Aorta (tissue), 5 donors: ENCODE results near the gene GALNTL6. TPM values are rescaled to one million over a fixed set of nuclear protein-coding genes. Genes with fewer than 3 reads are reported as not detected.

ENCODE experiments used
- ATAC-seq: fragments of 200-7000 bp; cut with Tn5 transposase; one replicate; pipeline ENCODE4 v1.9.1; 2022; ENCODE audit warnings: moderate library complexity; ENCODE audit not compliant: low FRiP score
- DNase-seq, 2 donors: peaks; one replicate each; pipeline ENCODE4 v3.0.0-alpha.2; 2020
- H3K27ac ChIP-seq, 2 donors: one replicate each; pipeline ENCODE4 v1.5.1; 2013; ENCODE audit warnings: low read length in 2 of 2, mild to moderate bottlenecking in 2 of 2, moderate library complexity in 2 of 2, control low read depth in 1 of 2, inconsistent platforms in 1 of 2, low read depth in 1 of 2
- H3K27me3 ChIP-seq, 2 donors: one replicate each; pipeline ENCODE4 v1.6.1; 2013; ENCODE audit warnings: control low read depth in 1 of 2, low read length in 1 of 2, mild to moderate bottlenecking in 1 of 2, moderate library complexity in 1 of 2; ENCODE audit not compliant: insufficient read depth in 2 of 2, control insufficient read depth in 1 of 2
- H3K36me3 ChIP-seq, 2 donors: one replicate each; pipeline ENCODE4 v1.6.1; 2013; ENCODE audit warnings: control low read depth in 1 of 2, low read length in 1 of 2, mild to moderate bottlenecking in 1 of 2; ENCODE audit not compliant: insufficient read depth in 2 of 2, control insufficient read depth in 1 of 2
- H3K4me1 ChIP-seq, 2 donors: one replicate each; pipeline ENCODE4 v1.6.1; 2013; ENCODE audit warnings: low read length in 2 of 2, control low read depth in 1 of 2, mild to moderate bottlenecking in 1 of 2, moderate library complexity in 1 of 2; ENCODE audit not compliant: insufficient read depth in 2 of 2, control insufficient read depth in 1 of 2
- H3K4me3 ChIP-seq, 2 donors: one replicate each; pipeline ENCODE4 v1.5.1; 2013; ENCODE audit warnings: low read length in 2 of 2, control low read depth in 1 of 2, mild to moderate bottlenecking in 1 of 2
- H3K9me3 ChIP-seq: one replicate; pipeline ENCODE4 v1.6.1; 2013; ENCODE audit warnings: mild to moderate bottlenecking, low read length; ENCODE audit not compliant: control insufficient read depth
- WGBS, 2 donors: extraction: QIAGEN DNeasy Blood & Tissue Kit; methylation state at CpG; one replicate each; pipeline ENCODE4 v1.1.7; 2013; 5-methylcytosine and 5-hydroxymethylcytosine counted together
- intact Hi-C, 2 donors: fragments of 100-400 bp; cut with DNase I; formaldehyde crosslinking; loops; one replicate each; pipeline versions ENCODE4 v1.14.2 to v1.15.0; 2022
- polyA plus RNA-seq, 2 donors: library from polyadenylated mRNA; stranded (reverse); fragments of 200-250 nt; gene quantifications; one replicate each; pipeline ENCODE4 v1.2.3, GENCODE V29; 2013
- total RNA-seq, 2 donors: library from RNA; stranded (reverse); fragmentation: NEBNext Ultra II Directional; extraction: Animal tissue kit (Norgen Biotek cat#: 25700); gene quantifications; one replicate each; pipeline ENCODE4 v1.2.1, GENCODE V29; 2021
- donor health status: healthy with polysubstance abuse.
- donor health status: Bipolar disorder and iron deficiency.
- donor health status: DM: no; HTN: no; CAD: no.
- donor health status: DM: no; HTN: no; CAD: no.
- donor health status: DM: yes; HTN: yes; CAD: no.

Gene GALNTL6
- total and polyA plus RNA-seq, 4 donors, result 0.39 to 1.6 (median 0.46) TPM; not detected in 1

GRCh38 chr4:172486531-172486930, 673.3 kb downstream of the GALNTL6 start:
- ATAC-seq, result no peak
- H3K4me1 ChIP-seq, result no peaks in the 10 kb centered on the region
- H3K9me3 ChIP-seq, result peaks cover 4% of the 10 kb centered on the region
- H3K36me3 ChIP-seq, result no peaks in the 10 kb centered on the region
- intact Hi-C loops, result no loop called here
- 59 to 61% methylated on average over 2 of the region's 2 CpGs for WGBS, 2 donors
- no peak for DNase-seq
- no peak overlapping the region for H3K4me3 ChIP-seq
- H3K27me3 ChIP-seq, result no peaks in the 10 kb centered on the region
- no peak overlapping the region for H3K27ac ChIP-seq

- Histone ChIP-seq H3K27me3 (no peaks in the 10 kb centered on the region), H3K36me3 (no peaks in the 10 kb centered on the region), H3K9me3 (no peaks in the 10 kb centered on the region), H3K27ac (no peak overlapping the region), H3K4me1 (no peaks in the 10 kb centered on the region), H3K4me3 (no peak overlapping the region)
- ATAC-seq (no peak), DNase-seq (no peak)
- intact Hi-C loops, result no loop called here
These were observed 676.7 kb downstream of the GALNTL6 start for GRCh38 chr4:172489861-172490260.

- H3K4me3 ChIP-seq, result no peak overlapping the region
These were observed 682.6 kb downstream of the GALNTL6 start for GRCh38 chr4:172495769-172496168.

GRCh38 chr4:172497321-172497720, 684.1 kb downstream of the GALNTL6 start:
- no peaks in the 10 kb centered on the region for H3K4me1 ChIP-seq
- H3K4me3 ChIP-seq, result no peak overlapping the region
- no peak overlapping the region for H3K27ac ChIP-seq
- no peaks in the 10 kb centered on the region for H3K36me3 ChIP-seq
- H3K9me3 ChIP-seq, result no peaks in the 10 kb centered on the region
- no peaks in the 10 kb centered on the region for H3K27me3 ChIP-seq
- DNase-seq, result no peak
- intact Hi-C loops, result no loop called here
- ATAC-seq, result no peak

More at GRCh38 chr4:172495769-172496168, 682.6 kb downstream of the GALNTL6 start:
- Histone ChIP-seq H3K27ac (no peak overlapping the region), H3K27me3 (no peaks in the 10 kb centered on the region), H3K4me1 (no peaks in the 10 kb centered on the region), H3K36me3 (no peaks in the 10 kb centered on the region), H3K9me3 (no peaks in the 10 kb centered on the region)
- WGBS, 2 donors, result 7 to 15% methylated on average over 3 of the region's 3 CpGs
- DNase-seq (no peak), ATAC-seq (no peak)
- intact Hi-C loops, result no loop called here

- intact Hi-C loops, result no loop called here
- ATAC-seq (no peak), DNase-seq (no peak)
- H3K27ac ChIP-seq, result no peak overlapping the region
- H3K36me3 ChIP-seq, result no peaks in the 10 kb centered on the region
- no peak overlapping the region for H3K4me3 ChIP-seq
- H3K27me3 ChIP-seq, result no peaks in the 10 kb centered on the region
- H3K9me3 ChIP-seq, result no peaks in the 10 kb centered on the region
- no peaks in the 10 kb centered on the region for H3K4me1 ChIP-seq
These were observed 700.8 kb downstream of the GALNTL6 start for GRCh38 chr4:172514011-172514410.

- Histone ChIP-seq H3K36me3 (no peaks in the 10 kb centered on the region), H3K4me1 (no peaks in the 10 kb centered on the region), H3K27ac (no peak overlapping the region), H3K27me3 (no peaks in the 10 kb centered on the region), H3K4me3 (no peak overlapping the region), H3K9me3 (no peaks in the 10 kb centered on the region)
- ATAC-seq, result no peak
- DNase-seq, result no peak
- intact Hi-C loops, result no loop called here
These were observed 701.6 kb downstream of the GALNTL6 start for GRCh38 chr4:172514801-172515200.

- WGBS, 2 donors, result 32 to 50% methylated on average over 7 of the region's 7 CpGs
- Histone ChIP-seq H3K36me3 (no peaks in the 10 kb centered on the region), H3K27ac (no peak overlapping the region), H3K27me3 (no peaks in the 10 kb centered on the region), H3K4me3 (no peak overlapping the region), H3K4me1 (no peaks in the 10 kb centered on the region), H3K9me3 (no peaks in the 10 kb centered on the region)
- DNase-seq (no peak), ATAC-seq (no peak)
- intact Hi-C loops, result no loop called here
These were observed 702.2 kb downstream of the GALNTL6 start for GRCh38 chr4:172515266-172515879.

GRCh38 chr4:172517391-172517790, 704.2 kb downstream of the GALNTL6 start:
- 54 to 58% methylated on average over 2 of the region's 2 CpGs for WGBS, 2 donors

GRCh38 chr4:172521248-172521647, 708.0 kb downstream of the GALNTL6 start:
- 0 to 17% methylated on average over 1 of the region's 1 CpG for WGBS, 2 donors
- Histone ChIP-seq H3K36me3 (no peaks in the 10 kb centered on the region), H3K4me1 (no peaks in the 10 kb centered on the region), H3K27me3 (no peaks in the 10 kb centered on the region), H3K4me3 (no peak overlapping the region), H3K9me3 (no peaks in the 10 kb centered on the region), H3K27ac (no peak overlapping the region)
- intact Hi-C loops, result no loop called here
- DNase-seq, result no peak
- no peak for ATAC-seq

More at GRCh38 chr4:172517391-172517790, 704.2 kb downstream of the GALNTL6 start:
- H3K36me3 ChIP-seq, result no peaks in the 10 kb centered on the region
- H3K4me3 ChIP-seq, result no peak overlapping the region
- intact Hi-C loops, result no loop called here
- no peaks in the 10 kb centered on the region for H3K9me3 ChIP-seq
- H3K27me3 ChIP-seq, result no peaks in the 10 kb centered on the region
- no peak overlapping the region for H3K27ac ChIP-seq
- ATAC-seq (no peak), DNase-seq (no peak)
- no peaks in the 10 kb centered on the region for H3K4me1 ChIP-seq
